Renal cortex interstitium (tissue), 11 donors: ENCODE measurements around the gene SMIM44. TPM values are rescaled to one million over a fixed set of nuclear protein-coding genes. Genes with fewer than 3 reads are reported as not detected.
"Not testable (repeated sequence)": the region's sequence is repeated elsewhere in the genome, so short reads cannot be mapped to it uniquely, and the experiment has no call there.

ENCODE experiments used
- DNase-seq, 11 donors: peaks; one replicate each; pipeline ENCODE4 v3.0.0-alpha.2; 2013; ENCODE audit warnings: low read depth in 9 of 11, low spot score in 4 of 11; ENCODE audit errors: extremely low read depth in 1 of 11
- polyA plus RNA-seq, 3 donors: library from polyadenylated mRNA; unstranded; fragments of 120-200 nt; gene quantifications; one replicate each; pipeline ENCODE4 v1.2.1, GENCODE V29; 2013; ENCODE audit not compliant: insufficient read length in 3 of 3

SMIM44 gene
- polyA plus RNA-seq, 3 donors, result 0.22 to 0.74 TPM; not detected in 1

- DNase-seq, result no peak
Measured at GRCh38 chr19:3520166-3521103, 37.2 kb upstream of the SMIM44 start.

GRCh38 chr19:3519126-3519525 is 35.9 kb upstream of the SMIM44 start:
- DNase-seq, result no peak

GRCh38 chr19:3518659-3519058 is 35.4 kb upstream of the SMIM44 start:
- DNase-seq, result peak in 1 of 11 donors; percentile 44

- no peak for DNase-seq
Measured at GRCh38 chr19:3518255-3518654, 35.0 kb upstream of the SMIM44 start.

- DNase-seq, result no peak
Measured at GRCh38 chr19:3517638-3518037, 34.4 kb upstream of the SMIM44 start.

- no peak for DNase-seq
Measured at GRCh38 chr19:3516675-3517207, 33.5 kb upstream of the SMIM44 start.

- DNase-seq, result no peak
Measured at GRCh38 chr19:3515891-3516422, 32.7 kb upstream of the SMIM44 start.

GRCh38 chr19:3514930-3515329 is 31.7 kb upstream of the SMIM44 start:
- no peak for DNase-seq

GRCh38 chr19:3513229-3514140 is 30.2 kb upstream of the SMIM44 start:
- DNase-seq, result no peak

GRCh38 chr19:3512562-3513228 is 29.5 kb upstream of the SMIM44 start:
- DNase-seq, result no peak

- no peak for DNase-seq
Measured at GRCh38 chr19:3511506-3512251, 28.4 kb upstream of the SMIM44 start.

- no peak for DNase-seq
Measured at GRCh38 chr19:3510727-3511126, 27.5 kb upstream of the SMIM44 start.

- DNase-seq, result no peak
Measured at GRCh38 chr19:3509566-3509989, 26.3 kb upstream of the SMIM44 start.

GRCh38 chr19:3508771-3509535 is 25.7 kb upstream of the SMIM44 start:
- DNase-seq, result no peak

GRCh38 chr19:3508121-3508661 is 24.9 kb upstream of the SMIM44 start:
- DNase-seq, result not testable (repeated sequence)

GRCh38 chr19:3507371-3508120 is 24.3 kb upstream of the SMIM44 start:
- DNase-seq, result peak in 1 of 11 donors; percentile 27
